Naive thymus-derived CD4-positive, alpha-beta T cell (primary cell): ENCODE data around the gene ACOX3. TPM values are rescaled to one million over a fixed set of nuclear protein-coding genes. Genes with fewer than 3 reads are reported as not detected.

Experiments used
- ATAC-seq: fragments of 150-1000 bp; cut with Tn5 transposase; 2 replicates; pipeline ENCODE4 v1.10.0; 2021; ENCODE audit warnings: mild to moderate bottlenecking, moderate library complexity
- CTCF ChIA-PET: fragments of 350-600 bp; sonication (Branson Sonifier 250); formaldehyde crosslinking; loops from one replicate; lab custom pipeline; 2021; ENCODE audit warnings: antibody characterized with exemption; lab: Charles Lee
- POLR2A ChIA-PET: fragments of 350-600 bp; sonication (Branson Sonifier 250); formaldehyde crosslinking; loops from one replicate; lab custom pipeline; 2021; ENCODE audit warnings: antibody characterized with exemption, inconsistent platforms; lab: Charles Lee
- DNase-seq, 9 donors: peaks; one replicate each; pipeline versions ENCODE4 v3.0.0 to v3.0.0-alpha.2; 2020 to 2022; ENCODE audit warnings: mixed read lengths in 1 of 9
- H3K27ac ChIP-seq: one replicate; pipeline ENCODE4 v1.7.0; 2013; ENCODE audit warnings: mild to moderate bottlenecking, low read depth, low read length, moderate library complexity
- H3K27me3 ChIP-seq, 2 donors: one replicate each; pipeline ENCODE4 v1.7.0; 2013; ENCODE audit warnings: low read length in 2 of 2, mild to moderate bottlenecking in 2 of 2, moderate library complexity in 2 of 2; ENCODE audit not compliant: control insufficient read depth in 2 of 2, insufficient read depth in 2 of 2
- H3K36me3 ChIP-seq, 3 experiments: 1 replicate in 2 of 3; 2 replicates in 1 of 3; pipeline ENCODE4 v1.7.0; 2013; ENCODE audit warnings: low read length in 3 of 3, mild to moderate bottlenecking in 3 of 3, moderate library complexity in 1 of 3; ENCODE audit not compliant: insufficient read depth in 3 of 3, control insufficient read depth in 2 of 3
- H3K4me1 ChIP-seq, 2 donors: one replicate each; pipeline ENCODE4 v1.7.0; 2013; ENCODE audit warnings: low read length in 2 of 2, mild to moderate bottlenecking in 2 of 2, moderate library complexity in 1 of 2; ENCODE audit not compliant: control insufficient read depth in 2 of 2, insufficient read depth in 2 of 2
- H3K4me3 ChIP-seq: 2 replicates; pipeline ENCODE4 v1.7.0; 2013; ENCODE audit warnings: mild to moderate bottlenecking, low read length
- H3K9me3 ChIP-seq, 3 experiments: 1 replicate in 2 of 3; 2 replicates in 1 of 3; pipeline ENCODE4 v1.7.0; 2013; ENCODE audit warnings: low read length in 3 of 3; ENCODE audit not compliant: control insufficient read depth in 2 of 3
- H3K27ac Mint-ChIP-seq, 9 donors: one replicate each; pipeline ENCODE4 v1.8.0; 2020 to 2022; ENCODE audit warnings: mixed read lengths in 9 of 9, mild to moderate bottlenecking in 8 of 9, moderate library complexity in 5 of 9, inconsistent platforms in 2 of 9
- H3K27me3 Mint-ChIP-seq, 5 donors: one replicate each; pipeline ENCODE4 v1.8.0; 2021 to 2022; ENCODE audit warnings: mixed read lengths in 5 of 5, mild to moderate bottlenecking in 1 of 5
- H3K36me3 Mint-ChIP-seq, 5 donors: one replicate each; pipeline ENCODE4 v1.8.0; 2020 to 2022; ENCODE audit warnings: mixed read lengths in 5 of 5, mild to moderate bottlenecking in 3 of 5, inconsistent platforms in 1 of 5
- H3K4me1 Mint-ChIP-seq, 7 donors: one replicate each; pipeline ENCODE4 v1.8.0; 2020 to 2022; ENCODE audit warnings: mixed read lengths in 7 of 7, mild to moderate bottlenecking in 3 of 7, inconsistent platforms in 1 of 7
- H3K4me3 Mint-ChIP-seq, 10 donors: one replicate each; pipeline ENCODE4 v1.8.0; 2020 to 2022; ENCODE audit warnings: mild to moderate bottlenecking in 10 of 10, mixed read lengths in 10 of 10, moderate library complexity in 6 of 10, inconsistent platforms in 2 of 10
- H3K9me3 Mint-ChIP-seq, 11 donors: one replicate each; pipeline ENCODE4 v1.8.0; 2020 to 2022; ENCODE audit warnings: mixed read lengths in 11 of 11, mild to moderate bottlenecking in 4 of 11, inconsistent platforms in 1 of 11, moderate library complexity in 1 of 11
- intact Hi-C, 2 donors: fragments of 100-400 bp; cut with micrococcal nuclease; formaldehyde crosslinking; loops; one replicate each; pipeline ENCODE4 v1.15.1; 2023
- polyA plus RNA-seq, 2 donors: library from polyadenylated mRNA; unstranded; fragments of 300-500 nt; fragmentation: Illumina TruSeq; gene quantifications; one replicate each; pipeline ENCODE4 v1.2.3, GENCODE V29; 2021
- total RNA-seq, 6 experiments: library from RNA in 5 of 6; stranded (reverse) in 5 of 6; gene quantifications; 1 replicate in 5 of 6; 2 replicates in 1 of 6; pipeline ENCODE4 v1.2.3 and lab custom pipeline; 2021 to 2026

The ACOX3 gene
- total and polyA plus RNA-seq, 7 experiments from 2014 or later, result 10.9 to 20.5 (median 16.1) TPM

- Mint-ChIP-seq H3K36me3 (peaks cover 0 to 22% (median 8%) of the 10 kb centered on the region in 5 donors), H3K9me3 (no peaks in the 10 kb centered on the region), H3K4me1 (peaks cover 0 to 5% (median 0%) of the 10 kb centered on the region in 7 donors), H3K27me3 (no peaks in the 10 kb centered on the region), H3K4me3 (no peak overlapping the region), H3K27ac (no peak overlapping the region)
- intact Hi-C loops, result no loop called here
- DNase-seq (no peak), ATAC-seq (no peak)
- CTCF ChIA-PET, result no interaction called here
- Histone ChIP-seq H3K4me1 (no peaks in the 10 kb centered on the region), H3K27me3 (no peaks in the 10 kb centered on the region), H3K4me3 (no peak overlapping the region), H3K36me3 (peaks cover 0 to 37% (median 0%) of the 10 kb centered on the region in 3 experiments), H3K9me3 (no peaks in the 10 kb centered on the region), H3K27ac (no peak overlapping the region)
- POLR2A ChIA-PET, result no interaction called here
Observed at GRCh38 chr4:8477676-8478075, 37.2 kb upstream of the ACOX3 start.

DNA sequence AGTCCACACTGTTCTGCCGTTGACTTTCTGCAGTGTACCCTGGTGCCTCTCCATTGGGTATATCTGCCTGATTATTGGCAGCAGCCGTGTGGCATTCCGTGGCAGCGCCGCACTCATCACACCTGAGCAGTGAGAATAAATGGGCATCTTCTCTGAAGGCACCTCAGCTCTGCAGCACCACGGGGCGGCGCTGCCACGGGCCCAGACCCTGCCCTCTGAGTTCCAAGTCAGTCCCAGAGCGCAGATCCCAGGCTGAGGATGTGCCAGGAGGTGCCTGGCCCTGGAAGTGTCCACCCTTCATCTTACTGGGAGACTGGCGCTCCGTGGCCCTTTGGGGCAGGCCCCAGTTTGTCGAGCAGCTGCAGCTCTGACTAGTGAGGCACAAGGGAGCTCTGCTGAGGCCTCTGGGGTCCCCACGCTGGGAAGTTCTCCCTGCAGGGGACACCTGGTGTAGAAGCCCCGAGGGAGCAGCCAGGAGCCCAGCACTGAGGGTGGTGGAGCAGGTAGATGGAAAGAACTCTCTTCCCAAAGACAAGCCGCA, 36.6 kb upstream of the ACOX3 start:
- Histone ChIP-seq H3K27me3 (no peaks in the 10 kb centered on the region), H3K36me3 (peaks cover 0 to 37% (median 0%) of the 10 kb centered on the region in 3 experiments), H3K4me1 (no peaks in the 10 kb centered on the region), H3K27ac (no peak overlapping the region), H3K4me3 (no peak overlapping the region), H3K9me3 (no peaks in the 10 kb centered on the region)
- intact Hi-C loops, result no loop called here
- no peaks in the 10 kb centered on the region for H3K9me3 Mint-ChIP-seq
- H3K27me3 Mint-ChIP-seq, result no peaks in the 10 kb centered on the region
- ATAC-seq, result no peak
- no peak overlapping the region for H3K27ac Mint-ChIP-seq
- peaks cover 0 to 5% (median 0%) of the 10 kb centered on the region in 7 donors for H3K4me1 Mint-ChIP-seq
- ChIA-PET CTCF (no interaction called here), POLR2A (no interaction called here)
- DNase-seq, result no peak
- H3K36me3 Mint-ChIP-seq, result peaks cover 0 to 22% (median 8%) of the 10 kb centered on the region in 5 donors
- H3K4me3 Mint-ChIP-seq, result no peak overlapping the region

DNA sequence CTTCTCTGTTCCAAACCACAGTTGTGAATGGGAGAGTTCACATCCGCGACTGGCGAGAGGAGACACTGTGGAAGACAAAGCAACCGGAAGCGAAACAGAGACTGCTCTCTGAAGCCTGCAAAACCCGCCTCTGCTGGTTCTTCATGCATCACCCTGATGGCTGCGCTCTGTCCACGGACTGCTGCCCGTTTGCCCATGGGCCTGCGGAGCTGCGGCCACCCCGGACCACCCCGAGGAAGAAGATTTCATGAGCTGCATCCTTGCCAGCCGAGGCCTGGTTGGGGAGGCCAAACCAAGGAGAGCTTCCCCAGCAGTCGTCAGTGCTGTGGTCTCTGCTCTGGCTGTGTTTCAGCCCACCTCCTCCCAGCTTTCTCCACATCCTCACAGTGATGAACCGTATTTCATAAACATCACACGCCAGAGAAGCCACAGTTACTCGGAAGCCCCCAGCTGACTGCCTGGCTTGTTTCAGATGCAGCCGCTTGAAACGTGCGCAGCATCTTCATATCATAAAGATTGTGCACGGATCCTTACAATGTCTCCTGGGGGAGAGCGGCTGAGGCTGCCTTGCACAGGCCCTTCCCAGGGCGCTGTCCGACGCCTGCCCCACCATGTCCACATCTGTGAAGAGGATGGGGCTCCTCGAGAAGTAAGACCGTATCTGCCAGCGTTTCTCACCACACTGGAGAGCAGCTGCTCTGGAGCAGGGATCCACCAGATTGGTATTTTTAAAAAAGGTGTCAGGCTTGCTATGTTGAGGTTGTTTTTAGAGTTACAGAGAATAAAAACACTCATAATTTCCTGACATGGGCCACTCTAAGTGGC, 35.4 kb upstream of the ACOX3 start:
- CTCF ChIA-PET, result no interaction called here
- POLR2A ChIA-PET, result interaction anchor here (0.6 kb wide), 1 partner anchor 36 kb away, joined by 3 read pairs; no protein-coding TSS in a partner anchor
- Histone ChIP-seq H3K36me3 (peaks cover 0 to 37% (median 0%) of the 10 kb centered on the region in 3 experiments), H3K27me3 (no peaks in the 10 kb centered on the region), H3K4me1 (no peaks in the 10 kb centered on the region), H3K27ac (no peak overlapping the region), H3K9me3 (no peaks in the 10 kb centered on the region), H3K4me3 (no peak overlapping the region)
- ATAC-seq (no peak), DNase-seq (no peak)
- Mint-ChIP-seq H3K36me3 (peaks cover 0 to 22% (median 6%) of the 10 kb centered on the region in 5 donors), H3K4me1 (peaks cover 0 to 5% (median 0%) of the 10 kb centered on the region in 7 donors), H3K27me3 (no peaks in the 10 kb centered on the region), H3K9me3 (no peaks in the 10 kb centered on the region), H3K27ac (peak overlapping the region in 1 of 9 donors; percentile 32), H3K4me3 (no peak overlapping the region)
- intact Hi-C loops, result no loop called here

DNA sequence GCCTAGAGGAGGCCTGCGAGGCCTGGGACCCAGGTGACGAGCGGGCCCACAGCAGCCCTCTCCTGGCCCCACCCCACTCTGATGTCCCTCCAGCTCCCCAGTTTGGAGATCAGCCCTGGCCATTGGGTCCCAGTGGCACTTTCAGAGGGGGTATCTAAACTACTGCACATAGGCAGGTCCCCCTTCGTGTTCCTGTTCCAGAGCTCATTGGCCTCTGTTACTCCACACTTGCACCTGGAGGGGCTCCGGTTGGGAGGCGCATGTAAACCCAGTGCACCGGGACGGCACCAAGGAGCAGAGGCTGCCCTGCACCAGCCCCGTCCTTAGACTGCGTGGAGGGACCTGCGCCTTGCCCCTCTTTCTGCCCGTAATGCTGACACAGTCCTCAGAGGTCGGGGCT, 34.3 kb upstream of the ACOX3 start:
- CTCF ChIA-PET, result no interaction called here
- H3K36me3 ChIP-seq, result peaks cover 0 to 46% (median 0%) of the 10 kb centered on the region in 3 experiments
- H3K27ac Mint-ChIP-seq, result no peak overlapping the region
- POLR2A ChIA-PET, result no interaction called here
- H3K9me3 ChIP-seq, result no peaks in the 10 kb centered on the region
- no peaks in the 10 kb centered on the region for H3K27me3 ChIP-seq
- H3K27me3 Mint-ChIP-seq, result no peaks in the 10 kb centered on the region
- no peak overlapping the region for H3K27ac ChIP-seq
- H3K9me3 Mint-ChIP-seq, result no peaks in the 10 kb centered on the region
- H3K36me3 Mint-ChIP-seq, result peaks cover 0 to 22% (median 5%) of the 10 kb centered on the region in 5 donors
- ATAC-seq, result no peak
- H3K4me1 ChIP-seq, result no peaks in the 10 kb centered on the region
- DNase-seq, result no peak
- no peak overlapping the region for H3K4me3 Mint-ChIP-seq
- intact Hi-C loops, result no loop called here
- no peak overlapping the region for H3K4me3 ChIP-seq
- H3K4me1 Mint-ChIP-seq, result peaks cover 0 to 5% (median 0%) of the 10 kb centered on the region in 7 donors

DNA sequence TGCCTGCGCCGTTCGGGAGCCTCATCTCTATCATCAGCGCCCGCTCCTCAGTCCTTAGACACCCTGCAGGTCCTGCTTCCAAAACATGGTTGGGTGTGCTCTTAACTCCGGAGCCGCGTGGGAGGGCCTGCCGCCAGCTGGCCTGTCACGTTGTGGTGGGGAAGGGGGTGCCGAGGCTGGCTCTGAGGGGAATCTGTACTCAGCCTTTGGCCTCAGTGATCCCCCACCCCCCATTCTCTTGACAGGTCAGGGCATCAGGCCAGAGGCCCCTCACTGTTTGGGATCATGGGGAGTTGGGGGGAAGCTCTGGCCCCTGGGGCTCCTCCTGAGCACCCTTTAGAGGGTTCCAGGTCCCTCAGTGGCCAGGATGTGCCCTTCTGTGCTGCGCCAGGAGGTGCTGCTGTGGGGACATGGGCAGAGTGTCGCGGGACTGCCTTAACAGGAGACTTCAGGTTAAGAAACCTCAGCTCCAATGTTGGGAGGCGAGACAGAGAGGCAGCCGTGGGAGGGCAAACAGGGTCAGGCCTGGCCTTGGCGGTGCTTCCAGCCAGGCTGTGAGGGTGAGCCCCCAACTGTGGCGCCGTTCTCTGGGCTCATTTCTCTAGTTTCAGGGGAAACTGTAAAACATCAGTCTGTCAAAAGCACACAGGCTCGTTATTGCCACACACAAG, 33.5 kb upstream of the ACOX3 start:
- Histone ChIP-seq H3K27me3 (no peaks in the 10 kb centered on the region), H3K9me3 (no peaks in the 10 kb centered on the region), H3K4me1 (no peaks in the 10 kb centered on the region), H3K4me3 (no peak overlapping the region), H3K27ac (no peak overlapping the region), H3K36me3 (peaks cover 0 to 54% (median 0%) of the 10 kb centered on the region in 3 experiments)
- Mint-ChIP-seq H3K27me3 (no peaks in the 10 kb centered on the region), H3K4me1 (peaks cover 0 to 3% (median 0%) of the 10 kb centered on the region in 7 donors), H3K36me3 (peaks cover 0 to 19% (median 1%) of the 10 kb centered on the region in 5 donors), H3K27ac (peak overlapping the region in 1 of 9 donors; percentile 11), H3K4me3 (no peak overlapping the region), H3K9me3 (no peaks in the 10 kb centered on the region)
- DNase-seq (no peak), ATAC-seq (no peak)
- POLR2A ChIA-PET, result no interaction called here
- CTCF ChIA-PET, result no interaction called here
- intact Hi-C loops, result no loop called here

GRCh38 chr4:8473198-8473919, 32.8 kb upstream of the ACOX3 start:
- Histone ChIP-seq H3K27ac (no peak overlapping the region), H3K4me3 (no peak overlapping the region), H3K36me3 (peaks cover 0 to 59% (median 0%) of the 10 kb centered on the region in 3 experiments), H3K27me3 (no peaks in the 10 kb centered on the region), H3K9me3 (no peaks in the 10 kb centered on the region), H3K4me1 (no peaks in the 10 kb centered on the region)
- Mint-ChIP-seq H3K36me3 (peaks cover 0 to 23% (median 7%) of the 10 kb centered on the region in 5 donors), H3K27ac (no peak overlapping the region), H3K4me1 (peaks cover 0 to 3% (median 0%) of the 10 kb centered on the region in 7 donors), H3K27me3 (no peaks in the 10 kb centered on the region), H3K4me3 (no peak overlapping the region), H3K9me3 (no peaks in the 10 kb centered on the region)
- ATAC-seq (no peak), DNase-seq (no peak)
- intact Hi-C loops, result no loop called here
- ChIA-PET POLR2A (no interaction called here), CTCF (no interaction called here)
